Stimulated activated memory B cell treated with anti-CD40 and anti-IgM and Interleukin-4, amounts not matched to agents 10 μg/mL and 1 μg/mL and 100 μg/mL, for 72 hours (primary cell): Measurements from ENCODE around the gene CCDC167.

ENCODE experiments used
- ATAC-seq: fragments of 150-1000 bp; cut with Tn5 transposase; 2 replicates; pipeline ENCODE4 v1.10.0; 2021
- H3K27ac Mint-ChIP-seq: one replicate; pipeline ENCODE4 v1.8.0; 2022; ENCODE audit warnings: mild to moderate bottlenecking, mixed read lengths
- H3K27me3 Mint-ChIP-seq: one replicate; pipeline ENCODE4 v1.8.0; 2022; ENCODE audit warnings: mixed read lengths
- H3K36me3 Mint-ChIP-seq: one replicate; pipeline ENCODE4 v1.8.0; 2022; ENCODE audit warnings: mixed read lengths
- H3K4me1 Mint-ChIP-seq: one replicate; pipeline ENCODE4 v1.8.0; 2022; ENCODE audit warnings: mixed read lengths
- H3K4me3 Mint-ChIP-seq: one replicate; pipeline ENCODE4 v1.8.0; 2022; ENCODE audit warnings: mild to moderate bottlenecking, moderate library complexity, mixed read lengths
- H3K9me3 Mint-ChIP-seq: one replicate; pipeline ENCODE4 v1.8.0; 2022; ENCODE audit warnings: mixed read lengths

Gene CCDC167

DNA sequence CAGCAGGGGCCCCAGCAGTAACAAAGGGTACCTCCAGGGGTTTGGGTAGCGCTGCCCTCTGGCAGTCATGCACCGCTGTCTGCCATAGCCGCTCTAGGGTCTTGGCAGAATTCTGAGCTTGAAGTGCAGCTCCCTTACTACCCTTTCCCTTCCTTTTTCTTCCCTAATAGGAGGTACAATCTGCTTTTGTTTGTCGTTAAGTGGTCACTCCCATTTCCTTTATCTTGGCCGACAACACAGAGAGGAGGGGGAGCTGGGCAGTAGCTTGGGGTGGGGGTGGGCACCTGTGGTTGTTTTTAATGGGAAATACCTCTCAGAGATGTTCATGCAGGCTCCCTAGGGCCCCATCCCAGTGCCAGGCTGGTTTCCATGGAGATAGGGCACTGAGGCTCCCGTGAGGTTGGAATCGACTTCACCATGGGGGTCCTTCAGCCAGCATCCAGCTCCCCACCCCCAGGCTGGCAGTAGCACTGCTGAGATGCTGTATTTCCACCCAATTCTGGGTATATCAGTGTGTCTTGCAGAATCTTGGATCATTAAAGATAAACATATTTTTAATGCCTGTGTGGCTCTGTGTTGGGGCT lies 18.6 kb downstream of the CCDC167 start:
- Mint-ChIP-seq H3K9me3 (no peaks in the 10 kb centered on the region), H3K36me3 (peaks cover 34% of the 10 kb centered on the region), H3K4me1 (peaks cover 4% of the 10 kb centered on the region), H3K27ac (peak overlapping the region; percentile 60), H3K27me3 (no peaks in the 10 kb centered on the region), H3K4me3 (no peak overlapping the region)
- no peak for ATAC-seq

DNA sequence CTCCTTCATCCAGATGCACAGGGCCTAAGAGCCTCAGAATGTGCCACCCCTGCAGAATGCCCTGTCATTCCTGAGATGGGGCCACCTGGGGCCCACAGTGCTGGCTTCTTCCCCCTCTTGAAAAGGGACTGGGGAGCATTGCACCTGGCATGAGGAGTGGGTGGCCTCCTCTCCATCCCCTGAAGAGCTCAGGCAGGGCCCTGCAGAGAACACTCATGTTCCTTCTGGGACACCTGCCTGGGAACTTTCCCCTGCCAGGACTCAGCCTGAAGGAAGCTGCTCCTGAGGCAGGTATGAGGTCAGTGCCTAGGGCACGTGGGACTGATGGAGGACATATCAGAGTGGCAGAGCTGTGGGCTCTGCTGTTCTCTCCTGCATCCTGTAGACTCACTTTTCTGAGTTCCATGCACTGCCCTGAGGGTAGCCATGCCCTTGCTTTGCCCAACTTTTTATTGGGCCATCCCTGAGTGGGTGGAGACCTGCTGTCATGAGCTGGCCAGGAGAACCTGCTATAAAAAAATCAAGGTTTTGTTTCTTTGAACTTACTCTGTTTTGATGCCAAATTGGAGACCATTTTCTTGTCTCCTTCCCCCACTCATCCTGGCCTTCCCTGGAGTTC lies 19.5 kb downstream of the CCDC167 start:
- Mint-ChIP-seq H3K36me3 (peaks cover 41% of the 10 kb centered on the region), H3K27ac (no peak overlapping the region), H3K27me3 (no peaks in the 10 kb centered on the region), H3K9me3 (no peaks in the 10 kb centered on the region), H3K4me1 (no peaks in the 10 kb centered on the region), H3K4me3 (no peak overlapping the region)
- ATAC-seq = no peak

DNA sequence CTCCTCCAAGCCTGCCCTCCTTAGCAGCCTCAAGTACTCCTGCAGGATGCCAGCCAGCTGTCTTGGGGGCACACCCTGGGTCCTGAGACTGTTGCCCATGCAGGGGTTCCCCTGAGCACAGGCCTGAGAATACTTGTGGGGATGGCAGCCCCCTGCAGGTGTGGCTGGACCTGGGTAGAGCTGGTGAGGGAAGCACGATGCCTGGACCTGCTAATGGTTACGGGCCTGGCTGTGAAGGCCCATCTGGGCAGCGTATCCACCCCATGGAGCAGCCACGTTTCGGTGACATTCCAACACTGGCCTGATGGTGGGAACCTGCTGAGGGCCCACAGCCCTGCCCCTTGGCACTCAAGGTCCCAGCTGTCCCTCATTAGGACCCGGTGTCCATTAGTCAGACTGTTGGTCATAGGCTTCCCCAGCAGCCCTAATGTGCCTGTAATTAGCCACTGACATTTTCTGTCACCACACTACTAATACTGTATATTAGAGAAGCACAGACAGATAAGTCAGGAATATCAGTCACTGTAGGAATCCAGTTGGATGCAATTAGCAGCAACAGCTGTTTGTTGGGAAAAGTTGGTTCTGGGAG lies 20.3 kb downstream of the CCDC167 start:
- ATAC-seq = no peak
- no peak overlapping the region for H3K4me3 Mint-ChIP-seq
- no peaks in the 10 kb centered on the region for H3K27me3 Mint-ChIP-seq
- H3K4me1 Mint-ChIP-seq = no peaks in the 10 kb centered on the region
- no peaks in the 10 kb centered on the region for H3K9me3 Mint-ChIP-seq
- no peak overlapping the region for H3K27ac Mint-ChIP-seq
- H3K36me3 Mint-ChIP-seq = peaks cover 48% of the 10 kb centered on the region

DNA sequence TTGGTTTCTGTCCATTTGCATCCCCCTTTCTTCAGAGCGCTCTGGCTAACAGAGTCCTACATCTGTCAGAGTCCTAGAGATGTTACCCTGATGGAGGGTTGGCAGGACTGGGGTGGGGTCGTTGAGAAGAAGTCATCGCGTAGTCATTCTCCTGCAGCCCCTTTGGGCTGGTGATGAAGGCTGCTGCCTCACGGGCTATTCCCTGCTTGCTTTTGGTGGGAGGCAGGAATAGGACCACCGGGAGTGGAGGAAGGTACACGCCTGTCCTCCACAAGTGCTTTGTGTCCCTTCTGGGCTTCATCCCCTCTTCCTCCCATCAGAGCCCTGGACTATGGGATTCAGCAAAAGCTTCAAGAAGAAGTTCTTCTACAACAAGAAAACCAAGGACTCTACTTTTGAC lies 20.9 kb downstream of the CCDC167 start:
- ATAC-seq = no peak
- H3K27ac Mint-ChIP-seq = no peak overlapping the region
- H3K4me3 Mint-ChIP-seq = no peak overlapping the region
- H3K9me3 Mint-ChIP-seq = no peaks in the 10 kb centered on the region
- no peaks in the 10 kb centered on the region for H3K4me1 Mint-ChIP-seq
- peaks cover 54% of the 10 kb centered on the region for H3K36me3 Mint-ChIP-seq
- H3K27me3 Mint-ChIP-seq = no peaks in the 10 kb centered on the region

DNA sequence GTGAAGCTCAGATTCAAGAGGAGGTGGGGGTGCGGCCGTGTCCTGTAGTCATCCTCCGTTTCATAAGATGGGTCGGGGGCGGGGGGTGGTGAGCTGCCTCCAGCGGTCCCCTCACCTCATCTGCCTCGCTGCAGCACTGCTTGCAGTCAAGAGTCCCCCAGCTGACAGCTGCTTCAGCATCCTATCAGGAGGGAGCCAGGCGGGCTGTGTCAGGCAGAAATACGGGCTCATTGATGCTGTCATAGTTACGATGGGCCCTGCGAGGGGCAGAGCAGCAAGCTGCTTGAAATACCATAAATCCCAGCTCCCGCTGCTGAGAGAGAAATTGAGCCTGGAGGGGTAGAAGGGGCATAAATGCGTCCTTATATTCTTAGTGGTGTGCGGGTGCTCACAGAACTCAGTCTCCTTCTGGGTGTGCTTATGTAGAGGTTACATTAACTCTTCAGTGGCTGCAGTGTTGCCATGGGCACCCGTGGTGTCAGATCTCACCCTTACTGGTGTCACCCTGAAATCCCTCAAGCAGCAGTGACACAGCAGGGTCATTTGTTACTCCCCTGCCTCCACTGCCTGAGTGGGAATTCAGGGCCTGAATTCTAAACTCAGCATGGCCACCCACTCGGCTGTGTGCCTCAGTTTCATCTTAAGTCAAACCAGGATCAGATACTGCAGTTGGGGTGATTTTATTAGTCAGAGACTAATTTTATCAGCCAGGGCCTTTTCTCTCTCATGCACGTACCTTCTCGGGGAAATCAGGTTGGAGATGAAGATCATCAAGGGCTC lies 21.8 kb downstream of the CCDC167 start:
- Mint-ChIP-seq H3K4me3 (no peak overlapping the region), H3K27me3 (no peaks in the 10 kb centered on the region), H3K4me1 (no peaks in the 10 kb centered on the region), H3K36me3 (peaks cover 62% of the 10 kb centered on the region), H3K27ac (peak overlapping the region; percentile 55), H3K9me3 (no peaks in the 10 kb centered on the region)
- no peak for ATAC-seq

DNA sequence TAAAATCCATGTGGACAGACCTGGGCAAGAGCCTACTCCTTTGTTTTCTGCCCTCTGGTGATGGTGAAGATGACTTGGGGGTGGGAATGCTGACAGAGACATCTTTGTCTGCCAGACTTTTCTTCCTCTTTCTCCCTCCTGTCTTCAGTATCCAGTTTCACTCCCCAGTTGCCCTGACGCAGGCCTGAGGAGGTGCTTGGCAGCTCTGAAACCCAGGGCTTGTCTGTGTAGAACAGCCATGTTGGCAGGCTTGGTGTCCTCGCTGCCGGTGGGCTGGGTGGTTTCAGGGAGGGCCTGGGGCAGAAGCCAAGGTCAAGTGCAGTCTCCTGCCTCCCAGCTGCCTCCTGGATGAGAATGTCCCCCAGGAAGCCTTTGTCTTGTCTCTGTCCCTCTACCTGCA lies 22.5 kb downstream of the CCDC167 start:
- no peaks in the 10 kb centered on the region for H3K9me3 Mint-ChIP-seq
- no peaks in the 10 kb centered on the region for H3K27me3 Mint-ChIP-seq
- peaks cover 62% of the 10 kb centered on the region for H3K36me3 Mint-ChIP-seq
- H3K4me1 Mint-ChIP-seq = no peaks in the 10 kb centered on the region
- ATAC-seq = no peak
- peak overlapping the region; percentile 55 for H3K27ac Mint-ChIP-seq
- no peak overlapping the region for H3K4me3 Mint-ChIP-seq

DNA sequence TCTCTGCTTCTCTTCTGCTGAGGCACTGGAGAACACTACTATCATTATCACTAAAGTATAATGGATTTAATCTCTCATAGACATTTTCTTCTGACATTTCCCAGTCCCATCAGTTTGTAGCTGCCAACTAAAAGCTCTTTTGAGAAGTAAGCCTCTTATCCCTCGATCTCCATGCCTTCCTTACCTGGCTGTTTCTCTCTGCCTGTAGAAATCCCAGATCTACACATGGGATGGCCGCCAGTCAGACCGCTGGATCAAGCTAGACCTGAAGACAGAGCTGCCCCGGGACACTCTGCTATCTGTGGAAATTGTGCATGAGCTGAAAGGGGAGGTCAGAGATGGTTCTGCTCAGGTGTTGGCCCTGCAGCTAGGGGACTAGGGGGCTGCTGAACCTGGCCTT lies 25.4 kb downstream of the CCDC167 start:
- Mint-ChIP-seq H3K4me3 (no peak overlapping the region), H3K4me1 (no peaks in the 10 kb centered on the region), H3K9me3 (no peaks in the 10 kb centered on the region), H3K36me3 (peaks cover 82% of the 10 kb centered on the region), H3K27me3 (no peaks in the 10 kb centered on the region), H3K27ac (no peak overlapping the region)
- ATAC-seq = no peak

DNA sequence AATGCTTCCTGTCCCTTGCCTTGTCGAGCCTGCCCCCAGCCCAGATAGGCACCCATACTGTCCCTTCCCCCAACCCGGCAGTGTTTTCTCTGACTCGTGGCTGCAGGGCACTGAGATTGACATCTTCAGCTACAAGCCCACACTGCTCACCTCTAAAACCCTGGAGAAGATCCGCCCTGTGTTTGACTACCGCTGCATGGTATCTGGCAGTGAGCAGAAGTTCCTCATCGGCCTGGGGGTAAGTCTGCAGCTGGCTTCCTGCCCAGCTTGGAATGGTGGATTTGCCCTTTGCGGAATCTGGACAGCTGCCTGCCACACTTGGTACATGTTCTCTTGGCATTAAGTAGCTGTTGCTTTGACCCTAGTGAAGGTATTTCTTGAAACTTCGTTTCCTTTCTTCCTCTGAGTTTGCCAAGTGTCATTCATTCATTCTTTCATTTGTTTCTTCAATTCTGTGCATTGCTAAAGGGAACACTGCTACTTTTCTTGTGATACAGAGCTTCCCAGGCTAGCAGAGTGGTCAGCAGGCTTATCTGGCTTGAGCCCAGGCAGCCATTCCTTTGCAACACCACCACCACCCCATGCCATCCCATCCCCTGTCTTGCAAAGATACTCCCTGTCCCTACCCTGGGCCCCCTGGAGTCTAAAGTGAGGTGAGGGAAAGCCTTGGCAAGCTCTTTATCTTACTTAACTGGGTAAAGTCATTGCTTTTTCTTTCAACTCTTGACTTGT lies 26.2 kb downstream of the CCDC167 start:
- Mint-ChIP-seq H3K27ac (no peak overlapping the region), H3K36me3 (peaks cover 75% of the 10 kb centered on the region), H3K4me3 (no peak overlapping the region), H3K27me3 (no peaks in the 10 kb centered on the region), H3K9me3 (no peaks in the 10 kb centered on the region), H3K4me1 (no peaks in the 10 kb centered on the region)
- ATAC-seq = no peak

DNA sequence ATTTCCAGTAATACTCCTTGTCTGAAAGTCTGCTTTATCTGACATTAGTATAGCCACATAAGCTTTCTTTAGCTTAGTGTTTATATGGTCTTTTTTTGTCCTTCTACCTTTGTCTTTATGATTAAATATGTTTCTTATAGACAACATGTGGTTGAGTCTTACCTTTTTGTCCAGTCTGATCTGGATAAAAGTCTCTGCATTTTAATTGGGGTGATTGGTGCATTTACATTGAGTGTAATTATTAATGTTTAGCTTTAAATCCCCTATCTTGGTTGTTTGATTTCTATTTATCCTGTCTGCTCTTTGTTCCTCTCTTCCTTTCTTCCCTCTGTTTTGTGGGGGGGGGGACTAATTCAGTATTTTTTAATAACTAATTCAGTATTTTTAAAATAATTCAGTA lies 32.0 kb downstream of the CCDC167 start:
- ATAC-seq = no peak
- Mint-ChIP-seq H3K4me1 (no peaks in the 10 kb centered on the region), H3K4me3 (no peak overlapping the region)

DNA sequence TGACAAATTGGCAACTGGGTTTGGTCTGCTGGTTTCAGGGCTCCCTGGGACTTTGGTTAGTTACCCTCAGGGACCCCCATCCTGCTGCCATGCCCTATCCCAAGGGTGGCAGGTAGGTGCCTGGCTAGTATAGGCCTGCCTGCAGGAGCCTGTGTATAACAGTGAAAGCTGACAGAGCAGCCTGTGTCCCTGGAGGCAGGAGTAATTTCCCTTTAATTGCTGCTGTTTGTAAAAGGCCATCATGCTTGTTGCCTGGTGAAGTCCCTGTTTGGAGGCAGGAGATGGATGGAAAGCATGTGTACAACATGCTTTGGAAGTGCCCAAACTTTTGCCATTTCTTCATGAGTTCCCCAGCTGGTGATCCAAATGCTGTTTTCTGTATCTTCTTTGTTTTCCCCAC lies 36.6 kb downstream of the CCDC167 start:
- no peaks in the 10 kb centered on the region for H3K4me1 Mint-ChIP-seq
- H3K27me3 Mint-ChIP-seq = no peaks in the 10 kb centered on the region
- no peak overlapping the region for H3K27ac Mint-ChIP-seq
- ATAC-seq = no peak
- no peak overlapping the region for H3K4me3 Mint-ChIP-seq
- no peaks in the 10 kb centered on the region for H3K9me3 Mint-ChIP-seq
- peaks cover 93% of the 10 kb centered on the region for H3K36me3 Mint-ChIP-seq

More for the DNA sequence above, 32.0 kb downstream of the CCDC167 start:
- Mint-ChIP-seq H3K9me3 (no peaks in the 10 kb centered on the region), H3K27me3 (no peaks in the 10 kb centered on the region), H3K36me3 (peaks cover 86% of the 10 kb centered on the region), H3K27ac (no peak overlapping the region)

DNA sequence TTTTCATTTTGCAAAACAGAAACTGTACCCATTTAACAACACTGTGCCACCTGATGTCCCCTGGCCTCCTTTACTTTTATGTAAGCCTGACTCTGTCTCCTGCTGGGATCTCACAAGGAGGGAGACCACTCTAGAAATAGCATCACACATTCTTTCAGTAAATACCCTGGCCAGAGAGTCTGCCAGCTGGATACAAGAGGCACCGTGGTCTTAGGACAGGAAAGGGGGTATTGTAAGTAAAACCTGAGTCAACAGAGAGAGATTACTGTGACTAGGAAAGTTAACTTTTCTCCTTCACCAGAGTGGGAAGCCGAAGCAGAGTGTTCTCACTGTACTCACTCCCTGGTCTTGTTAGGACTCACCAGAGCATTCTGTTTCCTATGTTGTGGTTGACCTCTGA lies 38.9 kb downstream of the CCDC167 start:
- peaks cover 7% of the 10 kb centered on the region for H3K4me1 Mint-ChIP-seq
- H3K4me3 Mint-ChIP-seq = no peak overlapping the region
- H3K27ac Mint-ChIP-seq = no peak overlapping the region
- no peaks in the 10 kb centered on the region for H3K27me3 Mint-ChIP-seq
- no peak for ATAC-seq
- H3K9me3 Mint-ChIP-seq = no peaks in the 10 kb centered on the region
- peaks cover 89% of the 10 kb centered on the region for H3K36me3 Mint-ChIP-seq

DNA sequence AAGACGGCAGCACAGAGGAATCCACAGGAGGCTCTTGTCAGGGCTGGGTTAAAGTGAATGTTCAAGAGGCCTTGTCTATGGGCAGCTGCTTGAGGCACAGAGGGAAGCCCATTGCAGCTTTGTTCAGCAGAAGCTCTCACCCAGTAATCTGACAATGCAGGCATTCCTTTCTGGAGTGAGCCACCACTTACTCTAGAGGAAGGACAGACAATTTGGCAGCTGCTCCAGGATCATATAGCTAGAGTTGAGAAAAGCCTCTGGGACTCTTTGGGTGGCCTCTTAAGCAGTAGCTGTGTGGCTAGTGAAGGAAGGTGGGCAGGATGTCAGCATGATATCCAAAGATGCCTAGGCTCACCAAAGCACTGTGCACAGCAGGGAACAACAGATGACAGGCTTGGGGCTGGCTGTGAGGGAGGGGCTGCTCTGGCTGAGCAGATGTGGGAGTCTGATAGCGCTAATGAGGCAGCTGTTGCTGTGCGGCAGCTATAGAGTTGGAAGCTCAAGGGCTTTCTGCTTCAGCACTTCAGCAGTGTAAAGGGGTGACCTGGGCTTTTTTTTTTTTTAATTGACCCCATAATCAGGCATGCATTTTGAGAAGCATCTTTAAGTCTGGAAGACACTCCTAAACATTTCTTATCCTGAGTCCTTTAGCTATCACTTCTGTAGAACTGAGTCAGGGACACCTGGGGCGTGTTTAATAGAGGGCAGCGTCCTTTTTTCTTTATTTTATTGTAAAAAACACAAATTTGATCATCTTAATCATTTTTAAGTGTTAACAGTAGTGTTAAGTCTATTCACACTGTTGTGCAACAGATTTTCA lies 39.5 kb downstream of the CCDC167 start:
- H3K4me1 Mint-ChIP-seq = peaks cover 7% of the 10 kb centered on the region
- H3K27ac Mint-ChIP-seq = no peak overlapping the region
- no peak overlapping the region for H3K4me3 Mint-ChIP-seq
- no peak for ATAC-seq
- no peaks in the 10 kb centered on the region for H3K27me3 Mint-ChIP-seq
- H3K36me3 Mint-ChIP-seq = peaks cover 88% of the 10 kb centered on the region
- no peaks in the 10 kb centered on the region for H3K9me3 Mint-ChIP-seq

DNA sequence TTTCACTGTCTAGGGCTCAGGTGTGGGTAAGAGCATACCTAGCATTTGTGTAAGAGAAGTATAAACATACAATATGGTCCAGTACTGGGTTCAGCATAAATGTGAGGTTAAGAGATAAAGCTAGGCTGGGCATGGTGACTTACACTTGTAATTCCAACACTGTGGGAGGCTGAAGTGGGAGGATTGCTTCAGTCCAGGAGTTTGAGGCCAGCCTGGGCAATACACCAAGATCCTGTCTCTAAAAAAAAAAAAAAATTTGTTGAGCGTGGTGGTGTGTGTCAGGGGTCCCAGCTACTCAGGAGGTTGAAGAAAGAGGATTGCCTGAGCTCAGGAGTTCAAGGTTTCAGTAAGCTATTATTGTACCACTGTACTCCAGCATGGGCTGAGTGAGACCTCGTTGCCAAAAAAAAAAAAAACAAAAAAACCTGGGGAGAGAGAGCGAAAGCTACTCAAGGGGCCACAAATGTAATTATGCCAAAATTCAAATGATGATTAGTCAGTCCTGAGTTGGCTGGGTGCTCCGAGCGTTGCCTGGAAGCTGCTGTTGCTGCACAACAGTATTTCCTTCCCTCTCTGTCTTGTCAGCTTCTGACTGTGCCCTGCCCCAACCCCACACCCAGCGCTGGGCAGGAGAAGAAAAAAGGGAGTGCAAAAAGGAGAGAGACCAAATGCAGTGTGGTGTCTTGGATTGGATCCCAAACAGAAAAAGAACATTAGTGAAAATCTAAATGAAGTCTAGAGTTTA lies 42.7 kb downstream of the CCDC167 start:
- no peaks in the 10 kb centered on the region for H3K27me3 Mint-ChIP-seq
- H3K9me3 Mint-ChIP-seq = no peaks in the 10 kb centered on the region
- H3K36me3 Mint-ChIP-seq = peaks cover 88% of the 10 kb centered on the region
- no peak overlapping the region for H3K4me3 Mint-ChIP-seq
- H3K4me1 Mint-ChIP-seq = peaks cover 7% of the 10 kb centered on the region
- no peak for ATAC-seq
- H3K27ac Mint-ChIP-seq = no peak overlapping the region

DNA sequence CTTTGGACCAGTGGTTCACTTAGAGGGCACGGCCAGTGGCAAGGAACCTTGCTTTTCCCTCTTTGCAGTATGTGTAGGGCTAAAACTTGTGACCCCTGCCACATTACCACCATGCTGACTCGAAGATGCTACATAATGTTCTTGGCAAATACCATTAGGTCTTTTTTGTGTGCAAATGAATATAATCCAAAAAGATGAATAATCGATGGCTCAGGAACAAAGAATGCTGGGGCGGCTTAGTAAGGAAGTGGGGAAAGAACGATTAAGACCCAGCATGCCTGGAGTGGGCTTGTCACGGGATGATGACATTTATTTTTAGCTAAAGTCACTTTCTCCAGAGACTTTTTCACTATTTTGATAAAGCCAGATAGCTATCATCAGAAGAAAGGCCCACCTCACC lies 43.6 kb downstream of the CCDC167 start:
- ATAC-seq = no peak

More for the DNA sequence above, 43.6 kb downstream of the CCDC167 start:
- Mint-ChIP-seq H3K27me3 (no peaks in the 10 kb centered on the region), H3K9me3 (no peaks in the 10 kb centered on the region), H3K27ac (no peak overlapping the region), H3K36me3 (peaks cover 87% of the 10 kb centered on the region), H3K4me3 (no peak overlapping the region), H3K4me1 (peaks cover 7% of the 10 kb centered on the region)
